Measurements from ENCODE around the gene PI16.

DNA sequence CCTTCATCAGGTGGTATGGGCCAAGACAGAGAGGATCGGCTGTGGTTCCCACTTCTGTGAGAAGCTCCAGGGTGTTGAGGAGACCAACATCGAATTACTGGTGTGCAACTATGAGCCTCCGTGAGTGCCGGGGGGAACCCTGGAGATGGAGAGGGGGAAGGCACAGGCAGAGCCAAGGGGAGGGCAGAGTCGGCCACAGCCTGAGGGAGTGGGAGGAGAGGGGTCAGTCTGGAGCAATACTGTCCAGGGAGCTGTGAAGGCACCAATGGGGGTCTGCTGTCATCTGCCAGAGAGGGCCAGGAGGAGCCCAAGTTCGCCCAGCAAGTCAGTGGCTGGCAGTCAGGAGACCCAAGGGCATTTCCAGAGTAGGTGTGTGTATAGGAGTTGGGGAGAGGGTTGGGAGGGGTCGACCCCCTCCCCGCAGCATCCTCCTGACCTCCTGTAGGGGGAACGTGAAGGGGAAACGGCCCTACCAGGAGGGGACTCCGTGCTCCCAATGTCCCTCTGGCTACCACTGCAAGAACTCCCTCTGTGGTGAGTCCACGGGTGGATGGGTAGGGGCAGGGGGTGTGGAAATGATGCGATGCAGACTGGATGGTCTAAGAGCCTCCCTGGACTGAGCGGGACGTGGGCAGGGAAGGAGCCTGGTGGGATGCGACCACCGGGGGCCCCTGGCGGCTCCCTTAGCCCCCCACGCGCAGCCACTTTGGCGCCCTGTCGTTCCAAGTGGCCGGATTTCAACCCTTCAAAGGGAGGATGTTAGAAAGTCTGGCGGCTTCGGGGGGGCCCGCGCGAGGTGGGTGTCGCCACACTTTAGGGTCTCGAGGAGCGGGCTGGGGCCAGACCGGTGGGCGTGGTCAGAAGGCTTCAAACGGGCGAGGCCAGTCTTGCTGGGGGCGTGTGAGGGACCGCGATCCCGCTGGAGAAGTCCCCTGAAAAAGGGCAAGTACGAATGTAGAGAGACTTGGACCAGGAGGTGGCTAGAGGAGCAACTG, 7.2 kb downstream of the PI16 start:
- TF ChIP-seq, protein P1, sequence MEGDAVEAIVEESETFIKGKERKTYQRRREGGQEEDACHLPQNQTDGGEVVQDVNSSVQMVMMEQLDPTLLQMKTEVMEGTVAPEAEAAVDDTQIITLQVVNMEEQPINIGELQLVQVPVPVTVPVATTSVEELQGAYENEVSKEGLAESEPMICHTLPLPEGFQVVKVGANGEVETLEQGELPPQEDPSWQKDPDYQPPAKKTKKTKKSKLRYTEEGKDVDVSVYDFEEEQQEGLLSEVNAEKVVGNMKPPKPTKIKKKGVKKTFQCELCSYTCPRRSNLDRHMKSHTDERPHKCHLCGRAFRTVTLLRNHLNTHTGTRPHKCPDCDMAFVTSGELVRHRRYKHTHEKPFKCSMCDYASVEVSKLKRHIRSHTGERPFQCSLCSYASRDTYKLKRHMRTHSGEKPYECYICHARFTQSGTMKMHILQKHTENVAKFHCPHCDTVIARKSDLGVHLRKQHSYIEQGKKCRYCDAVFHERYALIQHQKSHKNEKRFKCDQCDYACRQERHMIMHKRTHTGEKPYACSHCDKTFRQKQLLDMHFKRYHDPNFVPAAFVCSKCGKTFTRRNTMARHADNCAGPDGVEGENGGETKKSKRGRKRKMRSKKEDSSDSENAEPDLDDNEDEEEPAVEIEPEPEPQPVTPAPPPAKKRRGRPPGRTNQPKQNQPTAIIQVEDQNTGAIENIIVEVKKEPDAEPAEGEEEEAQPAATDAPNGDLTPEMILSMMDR (IDR thresholded peaks at IDR 0.05), result no peak
- TF ChIP-seq, protein P2, sequence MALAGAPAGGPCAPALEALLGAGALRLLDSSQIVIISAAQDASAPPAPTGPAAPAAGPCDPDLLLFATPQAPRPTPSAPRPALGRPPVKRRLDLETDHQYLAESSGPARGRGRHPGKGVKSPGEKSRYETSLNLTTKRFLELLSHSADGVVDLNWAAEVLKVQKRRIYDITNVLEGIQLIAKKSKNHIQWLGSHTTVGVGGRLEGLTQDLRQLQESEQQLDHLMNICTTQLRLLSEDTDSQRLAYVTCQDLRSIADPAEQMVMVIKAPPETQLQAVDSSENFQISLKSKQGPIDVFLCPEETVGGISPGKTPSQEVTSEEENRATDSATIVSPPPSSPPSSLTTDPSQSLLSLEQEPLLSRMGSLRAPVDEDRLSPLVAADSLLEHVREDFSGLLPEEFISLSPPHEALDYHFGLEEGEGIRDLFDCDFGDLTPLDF (CRISPR knock-in tag; IDR thresholded peaks at IDR 0.05), result no peak
- TF ChIP-seq CREB1 (CRISPR knock-in tag; IDR thresholded peaks at IDR 0.05), result no peak
- TF ChIP-seq, protein P3, sequence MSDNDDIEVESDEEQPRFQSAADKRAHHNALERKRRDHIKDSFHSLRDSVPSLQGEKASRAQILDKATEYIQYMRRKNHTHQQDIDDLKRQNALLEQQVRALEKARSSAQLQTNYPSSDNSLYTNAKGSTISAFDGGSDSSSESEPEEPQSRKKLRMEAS (CRISPR knock-in tag; IDR thresholded peaks at IDR 0.05), result no peak
- TF ChIP-seq ZNF423 (CRISPR knock-in tag; IDR thresholded peaks at IDR 0.05), result no peak
- no peak for TF ChIP-seq NFYB (CRISPR knock-in tag; conservative IDR thresholded peaks at IDR 0.05; ENCODE audit: low read depth)
- TF ChIP-seq, protein P4, sequence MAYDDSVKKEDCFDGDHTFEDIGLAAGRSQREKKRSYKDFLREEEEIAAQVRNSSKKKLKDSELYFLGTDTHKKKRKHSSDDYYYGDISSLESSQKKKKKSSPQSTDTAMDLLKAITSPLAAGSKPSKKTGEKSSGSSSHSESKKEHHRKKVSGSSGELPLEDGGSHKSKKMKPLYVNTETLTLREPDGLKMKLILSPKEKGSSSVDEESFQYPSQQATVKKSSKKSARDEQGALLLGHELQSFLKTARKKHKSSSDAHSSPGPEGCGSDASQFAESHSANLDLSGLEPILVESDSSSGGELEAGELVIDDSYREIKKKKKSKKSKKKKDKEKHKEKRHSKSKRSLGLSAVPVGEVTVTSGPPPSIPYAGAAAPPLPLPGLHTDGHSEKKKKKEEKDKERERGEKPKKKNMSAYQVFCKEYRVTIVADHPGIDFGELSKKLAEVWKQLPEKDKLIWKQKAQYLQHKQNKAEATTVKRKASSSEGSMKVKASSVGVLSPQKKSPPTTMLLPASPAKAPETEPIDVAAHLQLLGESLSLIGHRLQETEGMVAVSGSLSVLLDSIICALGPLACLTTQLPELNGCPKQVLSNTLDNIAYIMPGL (CRISPR knock-in tag; IDR thresholded peaks at IDR 0.05), result no peak
- TF ChIP-seq SP1 (CRISPR knock-in tag; conservative IDR thresholded peaks at IDR 0.05), result no peak
